ENCODE results near the gene ITPR2.
"Not testable (repeated sequence)": the region's sequence is repeated elsewhere in the genome, so short reads cannot be mapped to it uniquely, and the experiment has no call there.

ITPR2 gene

GRCh38 chr12:26786865-26787514, 46.0 kb downstream of the ITPR2 start:
- DNase-seq = peak; percentile 26

- DNase-seq = no peak
Measured at GRCh38 chr12:26786491-26786864, 46.5 kb downstream of the ITPR2 start.

- not testable (repeated sequence) for DNase-seq
Measured at GRCh38 chr12:26783816-26784379, 49.1 kb downstream of the ITPR2 start.

- no peak for DNase-seq
Measured at GRCh38 chr12:26783131-26783526, 49.9 kb downstream of the ITPR2 start.

GRCh38 chr12:26782372-26783130, 50.4 kb downstream of the ITPR2 start:
- no peak for DNase-seq

- DNase-seq = not testable (repeated sequence)
Measured at GRCh38 chr12:26780656-26781055, 52.3 kb downstream of the ITPR2 start.

GRCh38 chr12:26778173-26778775, 54.7 kb downstream of the ITPR2 start:
- not testable (repeated sequence) for DNase-seq

GRCh38 chr12:26777236-26777635, 55.8 kb downstream of the ITPR2 start:
- no peak for DNase-seq

- DNase-seq = not testable (repeated sequence)
Measured at GRCh38 chr12:26775991-26776390, 57.0 kb downstream of the ITPR2 start.

GRCh38 chr12:26773313-26774104, 59.5 kb downstream of the ITPR2 start:
- DNase-seq = no peak

GRCh38 chr12:26771861-26772260, 61.1 kb downstream of the ITPR2 start:
- no peak for DNase-seq

GRCh38 chr12:26770239-26771070, 62.5 kb downstream of the ITPR2 start:
- no peak for DNase-seq

GRCh38 chr12:26769611-26770010, 63.4 kb downstream of the ITPR2 start:
- no peak for DNase-seq

GRCh38 chr12:26768611-26769603, 64.1 kb downstream of the ITPR2 start:
- peak; percentile 61 for DNase-seq

GRCh38 chr12:26767865-26768264, 65.1 kb downstream of the ITPR2 start:
- DNase-seq = no peak

- DNase-seq = peak; percentile 30
Measured at GRCh38 chr12:26767116-26767515, 65.9 kb downstream of the ITPR2 start.

GRCh38 chr12:26762186-26762585, 70.8 kb downstream of the ITPR2 start:
- DNase-seq = no peak

- DNase-seq = no peak
Measured at GRCh38 chr12:26761775-26762174, 71.2 kb downstream of the ITPR2 start.

- no peak for DNase-seq
Measured at GRCh38 chr12:26760657-26761293, 72.2 kb downstream of the ITPR2 start.

GRCh38 chr12:26755362-26755761, 77.6 kb downstream of the ITPR2 start:
- not testable (repeated sequence) for DNase-seq

Data from NCI-H526 treated with DMSO at 0.1 percent for 48 hours (cell line).